GM21390 (cell line): ENCODE measurements around the gene KRT7.

Experiments used
- ATAC-seq: cut with Tn5 transposase; IDR thresholded peaks from one replicate; pipeline ENCODE4 v1.9.1; 2021; ENCODE audit not compliant: unreplicated experiment

KRT7 gene

GRCh38 chr12:52211716-52212585 lies 21.1 kb upstream of the KRT7 start:
- no peak for ATAC-seq

- no peak for ATAC-seq
These were observed 20.1 kb upstream of the KRT7 start for GRCh38 chr12:52212701-52213563.

DNA sequence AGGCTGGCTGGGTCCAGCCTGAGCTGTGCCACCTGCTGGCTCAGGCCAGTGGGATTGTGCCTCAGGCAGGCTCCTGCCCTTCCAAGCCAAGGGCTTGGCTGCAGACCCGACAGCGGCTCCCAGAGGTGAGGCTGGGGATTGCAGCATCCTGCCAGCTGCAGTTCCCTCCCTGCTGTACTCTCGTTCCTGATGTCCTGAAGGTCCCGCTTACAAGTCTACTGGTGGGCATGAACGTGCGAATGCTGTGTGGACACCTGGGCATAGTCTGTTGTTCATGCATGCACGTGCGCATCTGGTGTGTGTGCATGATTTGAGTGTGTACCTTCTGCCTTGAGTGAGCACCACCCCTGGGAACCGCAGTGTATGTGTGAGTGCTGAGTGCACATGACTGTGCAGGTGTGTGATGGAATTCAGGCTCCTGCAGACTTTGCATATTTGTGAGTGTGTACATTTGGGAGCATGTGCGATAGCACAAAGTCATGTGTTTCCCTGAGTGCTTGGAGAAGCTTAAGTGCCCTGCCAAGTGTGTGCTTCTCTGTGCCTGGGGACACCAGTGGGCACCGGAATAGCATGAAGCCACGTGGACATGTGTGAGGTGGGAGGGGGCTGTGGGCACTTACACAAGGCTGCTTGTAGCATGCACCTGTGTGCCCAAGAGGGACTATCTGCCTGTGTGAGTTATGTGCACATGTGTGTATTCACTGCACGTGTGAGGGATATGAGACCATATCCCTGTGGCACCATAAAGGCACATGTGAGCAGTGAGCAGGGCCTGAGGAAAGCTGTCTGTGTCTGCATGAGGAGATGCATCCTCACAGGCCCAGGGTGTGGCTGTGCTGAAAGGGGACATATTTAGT lies 19.3 kb upstream of the KRT7 start:
- peak; percentile 61 for ATAC-seq

- ATAC-seq = no peak
These were observed 18.6 kb upstream of the KRT7 start for GRCh38 chr12:52214421-52214802.

- ATAC-seq = no peak
These were observed 17.4 kb upstream of the KRT7 start for GRCh38 chr12:52215587-52216031.

GRCh38 chr12:52216100-52216499 lies 16.9 kb upstream of the KRT7 start:
- ATAC-seq = no peak

GRCh38 chr12:52216807-52217206 lies 16.2 kb upstream of the KRT7 start:
- ATAC-seq = no peak

DNA sequence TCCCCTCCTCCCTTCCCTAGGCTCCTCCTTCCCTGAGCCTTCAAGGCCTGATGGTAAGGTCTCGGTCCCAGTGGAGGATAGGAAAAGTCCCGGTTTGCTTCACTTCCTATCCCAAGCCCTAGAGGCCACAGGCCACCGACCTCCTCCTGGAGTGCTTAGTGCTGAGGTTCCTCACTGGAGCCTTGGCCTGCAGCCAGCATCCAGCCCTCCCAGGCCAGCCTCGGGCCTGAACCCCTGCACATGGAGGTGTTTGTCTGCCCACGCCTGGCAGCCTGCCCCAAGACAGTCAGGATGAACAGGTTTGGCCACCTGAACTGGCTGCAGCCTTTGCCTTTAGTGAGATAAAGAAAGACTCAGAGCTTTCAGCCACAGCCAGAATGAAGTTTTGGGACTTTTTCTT lies 15.8 kb upstream of the KRT7 start:
- no peak for ATAC-seq

DNA sequence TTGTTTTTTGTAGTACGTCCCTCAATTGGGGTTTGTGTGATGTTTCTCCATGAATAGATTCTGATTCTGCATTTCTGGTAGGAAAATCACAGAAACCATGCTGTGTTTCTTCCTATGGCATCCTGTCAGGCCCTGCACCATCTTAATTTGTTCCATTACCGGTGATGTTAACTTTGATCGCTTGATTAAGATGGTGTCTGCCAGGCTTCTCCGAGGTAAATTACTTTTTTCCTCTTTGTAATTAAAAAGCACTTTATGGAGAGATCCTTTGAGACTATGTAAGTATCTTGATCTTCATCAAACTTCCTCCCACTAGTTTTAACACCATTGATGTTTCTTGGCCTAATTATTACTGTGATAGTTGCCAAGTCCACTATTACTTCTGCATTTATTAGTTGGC lies 15.0 kb upstream of the KRT7 start:
- no peak for ATAC-seq

DNA sequence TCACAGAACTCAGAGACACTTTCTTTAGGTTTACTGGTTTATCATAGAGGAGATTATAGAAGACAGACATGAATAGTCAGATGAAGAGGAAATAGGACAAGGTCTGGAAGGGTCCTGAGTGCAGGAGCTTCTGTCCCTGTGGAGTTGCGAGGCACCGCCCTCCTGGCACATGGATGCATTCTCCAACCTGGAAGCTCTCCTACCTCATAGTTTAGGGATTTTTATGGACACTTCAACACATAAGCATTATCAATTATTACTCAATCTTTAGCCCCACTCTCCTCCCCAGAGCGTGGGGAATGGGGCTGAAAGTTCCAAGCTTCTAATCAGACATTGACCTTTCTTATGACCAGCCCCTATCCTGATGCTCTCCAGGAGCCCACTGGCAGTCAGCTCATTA lies 12.6 kb upstream of the KRT7 start:
- no peak for ATAC-seq

GRCh38 chr12:52221070-52221781 lies 11.8 kb upstream of the KRT7 start:
- no peak for ATAC-seq

DNA sequence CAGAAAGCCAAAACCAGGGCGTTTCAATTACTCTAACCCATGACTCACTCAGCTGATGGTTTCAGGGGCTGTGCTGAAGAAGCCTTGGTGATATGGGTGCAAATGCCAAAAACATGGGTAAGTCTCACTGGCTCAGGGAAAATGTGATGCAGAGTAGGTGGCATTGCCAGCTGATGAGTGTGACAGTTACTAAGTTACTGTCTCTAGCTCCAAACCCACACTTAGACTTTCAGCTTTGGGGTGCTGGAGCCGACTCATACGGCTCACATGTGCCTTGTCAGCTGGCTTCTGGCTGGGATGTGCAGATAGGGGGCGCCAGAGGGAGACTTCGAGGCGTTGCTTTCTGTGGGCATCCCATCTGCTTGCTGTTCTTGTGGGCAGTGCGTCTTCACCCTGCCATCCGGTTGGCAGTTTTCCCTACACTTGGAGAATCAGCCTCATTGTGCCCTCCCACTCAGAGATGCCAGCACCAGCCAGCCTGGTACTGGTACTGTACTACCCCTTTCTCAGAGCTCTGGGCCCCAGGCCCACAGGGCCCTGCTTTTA lies 11.1 kb upstream of the KRT7 start:
- no peak for ATAC-seq

GRCh38 chr12:52222692-52223091 lies 10.4 kb upstream of the KRT7 start:
- no peak for ATAC-seq

- no peak for ATAC-seq
These were observed 9.5 kb upstream of the KRT7 start for GRCh38 chr12:52223406-52224039.

GRCh38 chr12:52224151-52224550 lies 8.9 kb upstream of the KRT7 start:
- ATAC-seq = no peak

GRCh38 chr12:52225752-52226151 lies 7.3 kb upstream of the KRT7 start:
- ATAC-seq = no peak

DNA sequence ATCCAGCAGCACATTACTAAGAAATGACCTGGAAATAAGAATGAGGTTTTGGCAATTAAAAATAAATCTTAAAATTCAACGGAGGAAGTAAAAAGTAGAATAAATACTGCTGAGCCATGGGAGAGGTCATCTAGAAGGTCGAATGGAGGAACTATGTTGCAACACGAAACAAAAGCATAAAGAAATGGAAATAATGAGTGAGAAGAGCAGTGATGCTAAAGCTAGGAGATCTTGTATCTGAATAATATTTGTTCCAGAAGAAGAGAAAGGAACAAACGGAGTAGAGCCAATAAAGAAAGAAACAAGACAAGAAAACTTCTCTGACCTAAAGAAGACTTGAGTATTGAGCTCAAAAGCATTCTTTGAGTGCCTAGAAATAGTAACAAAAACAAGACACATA lies 6.6 kb upstream of the KRT7 start:
- no peak for ATAC-seq

- ATAC-seq = no peak
These were observed 5.4 kb upstream of the KRT7 start for GRCh38 chr12:52227606-52228166.

DNA sequence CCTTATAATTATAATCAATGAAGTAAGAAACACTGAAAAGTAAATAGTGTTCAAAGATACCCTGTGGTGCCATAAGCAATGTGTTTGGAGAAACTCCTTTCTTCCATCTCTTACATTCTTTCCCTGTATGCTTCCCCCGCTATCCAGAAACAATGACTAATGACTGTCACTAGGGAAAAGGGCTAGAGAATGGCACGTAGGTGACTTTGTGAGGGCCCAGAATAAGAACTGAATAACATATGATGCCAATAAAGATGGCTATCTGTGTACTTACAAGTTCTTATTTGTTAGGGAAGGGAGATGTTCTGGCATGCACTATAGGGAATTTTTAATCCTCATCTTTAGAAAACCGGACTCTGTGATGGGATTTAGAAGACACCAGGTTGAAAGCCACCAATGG lies 4.7 kb upstream of the KRT7 start:
- ATAC-seq = no peak
